ENCODE measurements around the gene CENPT.
"Not testable (repeated sequence)": the region's sequence is repeated elsewhere in the genome, so short reads cannot be mapped to it uniquely, and the experiment has no call there.

The CENPT gene

DNA sequence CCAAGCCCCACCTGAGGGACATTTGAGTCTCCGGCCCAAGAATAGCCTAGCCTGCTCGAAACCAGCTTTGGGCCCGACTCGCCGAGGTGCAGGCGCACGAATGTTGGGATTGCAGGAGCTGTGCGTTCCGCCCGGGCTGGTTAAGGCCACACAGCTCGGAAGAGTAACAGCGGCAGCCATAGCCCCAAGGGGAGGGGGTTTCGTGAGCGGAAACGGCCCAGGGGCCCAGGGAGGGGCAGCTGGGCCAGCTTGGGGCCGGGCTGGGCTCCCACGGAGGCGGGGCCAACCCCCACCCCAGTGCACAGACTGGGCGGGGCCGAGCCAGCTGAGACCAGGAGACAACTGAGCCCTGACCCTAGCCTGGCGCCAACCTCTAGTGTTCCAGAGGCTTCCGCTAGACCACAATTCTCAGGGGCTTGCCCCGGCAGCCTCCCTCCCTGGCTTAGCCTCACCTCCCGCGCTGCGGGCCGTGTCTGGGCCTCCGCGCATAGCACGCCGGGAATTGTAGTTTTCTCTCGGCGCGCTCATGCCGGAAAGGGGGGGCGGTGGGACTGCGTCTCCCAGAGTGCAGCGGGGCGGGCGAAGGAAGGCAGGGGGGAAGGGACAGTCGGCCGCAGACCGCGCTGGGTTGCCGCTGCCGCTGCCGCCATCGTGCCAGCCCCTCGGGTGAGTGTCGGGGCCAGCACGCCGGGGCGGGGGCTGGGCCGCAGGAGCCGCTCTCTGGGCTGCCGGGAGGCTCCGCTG, 1.0 kb downstream of the CENPT start, which contains the start of gene NUTF2:
Gene NUTF2, plus strand, starts transcription at position 614 of the 744 bp plus-strand sequence. CDS start 18,198 bp downstream, outside the sequence.
- DNase-seq (ENCODE audit: low read depth, low spot score) = peak; percentile 82

- DNase-seq (ENCODE audit: low read depth, low spot score) = no peak
These were observed 1.5 kb downstream of the CENPT start for GRCh38 chr16:67846063-67846319.

GRCh38 chr16:67845291-67846062, 2.0 kb downstream of the CENPT start:
- DNase-seq (ENCODE audit: low read depth, low spot score) = no peak

GRCh38 chr16:67844497-67844896, 3.0 kb downstream of the CENPT start:
- no peak for DNase-seq (ENCODE audit: low read depth, low spot score)

DNA sequence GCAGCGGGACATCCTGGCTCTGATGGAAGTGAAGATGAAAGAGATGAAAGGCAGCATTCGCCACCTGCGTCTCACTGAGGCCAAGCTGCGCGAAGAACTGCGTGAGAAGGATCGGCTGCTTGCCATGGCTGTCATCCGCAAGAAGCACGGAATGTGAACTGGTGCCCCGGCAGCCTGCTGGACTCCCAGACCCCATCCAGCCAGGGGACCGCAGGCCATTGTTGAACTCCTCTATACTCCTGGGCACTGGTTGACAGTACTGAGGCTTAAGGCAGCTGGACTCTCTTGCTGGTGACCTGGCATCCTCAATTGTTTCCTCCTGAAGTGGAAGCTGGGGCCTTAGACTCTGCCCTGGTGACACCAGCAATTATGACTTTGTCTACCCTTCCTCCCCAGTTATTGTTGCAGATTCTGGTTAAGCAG, 4.1 kb downstream of the CENPT start:
- DNase-seq (ENCODE audit: low read depth, low spot score) = no peak

GRCh38 chr16:67842509-67843342, 4.8 kb downstream of the CENPT start:
- DNase-seq (ENCODE audit: low read depth, low spot score) = no peak

DNA sequence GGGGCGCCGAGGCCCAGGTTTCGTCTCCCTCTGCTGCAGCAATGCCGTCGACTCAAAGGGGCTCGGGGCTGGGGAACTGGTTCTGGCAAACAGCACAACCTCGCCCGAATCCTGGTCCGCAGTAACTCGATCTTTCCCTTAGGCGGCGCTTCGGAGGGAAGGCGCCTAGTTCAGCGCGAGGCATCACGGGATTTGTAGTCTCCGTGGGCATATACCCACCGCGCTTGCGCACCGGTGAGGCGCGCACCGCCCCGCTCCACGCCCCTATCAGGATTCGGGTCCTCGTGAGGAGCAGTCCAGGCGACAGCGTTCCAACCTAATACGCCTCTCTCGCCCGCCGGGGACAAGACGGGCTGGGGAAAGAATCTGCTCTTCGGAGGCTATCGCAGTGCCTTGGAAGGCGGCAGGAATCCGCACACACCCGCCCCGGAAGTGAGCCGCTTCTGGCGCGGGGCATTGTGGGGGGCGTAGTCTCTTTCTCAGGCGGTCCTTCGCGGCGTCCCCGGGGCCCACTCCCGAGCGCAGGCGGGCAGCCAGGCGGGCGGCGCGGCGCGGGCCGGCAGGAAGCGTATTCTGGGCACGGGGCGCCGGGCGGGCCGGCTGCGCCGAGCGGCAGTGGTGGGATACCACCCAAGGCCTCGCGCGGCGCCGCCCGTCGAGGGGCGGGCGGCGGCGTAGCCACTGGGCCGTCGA, 5.5 kb downstream of the CENPT start, which contains the start of gene THAP11:
Gene THAP11, plus strand, starts transcription at position 505 of the 693 bp plus-strand sequence. CDS start 235 bp downstream, outside the sequence.
- DNase-seq (ENCODE audit: low read depth, low spot score) = peak; percentile 87

DNA sequence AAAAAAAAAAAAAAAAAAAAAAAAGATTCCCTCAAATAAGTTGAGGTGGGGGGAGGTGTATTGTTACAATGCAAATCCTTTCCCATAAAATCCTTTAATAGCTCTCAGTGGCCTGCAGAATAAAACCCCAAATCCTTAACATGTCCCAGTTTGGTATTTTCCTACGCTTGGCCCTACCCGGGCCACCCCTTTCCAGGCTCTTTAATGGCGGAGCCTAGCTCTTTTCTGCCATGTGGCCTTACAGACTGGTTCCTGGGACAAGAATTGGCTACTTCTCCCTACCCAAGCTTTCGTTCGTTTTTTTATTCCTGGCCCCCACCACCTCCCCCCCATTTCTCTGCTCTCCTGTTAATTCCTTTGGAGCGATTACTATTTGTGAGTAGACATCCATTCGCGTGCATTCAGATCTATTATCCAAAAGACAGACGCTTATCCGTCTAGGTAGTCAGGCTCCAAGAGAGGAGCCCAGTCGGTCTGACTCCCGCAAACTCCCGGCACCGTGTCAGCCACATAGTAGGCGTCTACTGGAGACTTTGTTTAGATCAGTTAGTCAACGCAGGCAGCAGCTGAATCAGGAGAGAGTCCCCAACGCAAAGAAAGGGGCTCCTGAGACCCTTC, 6.2 kb downstream of the CENPT start:
- DNase-seq (ENCODE audit: low read depth, low spot score) = no peak

GRCh38 chr16:67837811-67838210, 9.7 kb downstream of the CENPT start:
- DNase-seq (ENCODE audit: low read depth, low spot score) = no peak

DNA sequence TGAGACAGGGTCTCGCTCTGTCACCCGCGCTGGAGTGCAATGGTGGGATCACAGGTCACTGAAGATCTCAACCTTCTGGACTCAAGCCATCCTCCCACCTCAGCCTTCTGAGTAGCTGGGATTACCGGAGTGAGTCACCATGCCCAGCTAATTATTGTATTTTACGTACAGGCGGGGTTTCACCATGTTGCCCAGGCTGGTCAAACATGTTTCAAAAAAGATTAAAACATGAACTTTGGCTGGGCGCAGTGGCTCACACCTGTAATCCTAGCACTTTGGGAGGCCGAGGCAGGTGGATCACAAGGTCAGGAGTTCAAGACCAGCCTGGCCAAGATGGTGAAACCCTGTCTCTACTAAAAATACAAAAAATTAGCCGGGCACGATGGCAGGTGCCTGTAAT, 10.3 kb downstream of the CENPT start:
- DNase-seq (ENCODE audit: low read depth, low spot score) = not testable (repeated sequence)

DNA sequence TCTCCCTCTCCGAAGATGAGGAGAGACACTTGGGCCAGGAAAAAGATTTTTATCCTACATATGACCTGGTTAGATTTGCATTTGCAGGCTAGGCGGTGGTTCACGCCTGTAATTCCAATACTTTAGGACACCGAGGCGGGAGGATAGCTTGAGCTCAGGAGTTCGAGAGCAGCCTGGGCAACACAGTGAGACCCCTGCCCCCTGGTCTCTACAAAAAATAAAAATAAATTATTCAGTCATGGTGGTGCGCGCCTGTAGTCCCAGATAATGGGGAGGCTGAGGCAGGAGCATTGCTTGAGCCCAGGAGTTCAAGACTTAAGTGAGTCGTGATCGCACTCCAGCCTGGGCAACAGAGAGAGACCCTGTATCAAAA, 13.3 kb downstream of the CENPT start:
- DNase-seq (ENCODE audit: low read depth, low spot score) = no peak

GRCh38 chr16:67833415-67834241, 13.9 kb downstream of the CENPT start:
- DNase-seq (ENCODE audit: low read depth, low spot score) = peak; percentile 72

GRCh38 chr16:67833030-67833414, 14.5 kb downstream of the CENPT start:
- no peak for DNase-seq (ENCODE audit: low read depth, low spot score)

DNA sequence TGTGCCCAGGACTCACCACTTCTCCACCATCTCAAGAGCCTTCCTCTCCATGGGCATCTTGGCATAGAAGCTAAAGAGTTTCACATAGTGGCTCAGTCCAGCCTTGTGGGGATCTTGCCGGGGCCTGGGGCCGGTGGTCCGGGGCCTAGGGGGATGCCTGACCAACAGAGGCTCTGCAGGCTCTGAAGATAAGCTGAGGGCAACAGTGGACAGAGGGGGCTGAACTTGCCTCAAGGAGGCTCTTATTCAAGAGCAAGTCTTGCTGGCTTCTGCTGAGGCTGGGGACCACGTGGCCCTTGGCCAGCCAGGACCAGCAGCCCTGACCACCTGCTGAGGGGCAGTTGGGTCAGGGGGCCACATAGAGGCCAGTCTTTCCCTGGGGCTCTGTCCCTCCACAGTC, 18.8 kb downstream of the CENPT start:
- DNase-seq (ENCODE audit: low read depth, low spot score) = no peak

DNA sequence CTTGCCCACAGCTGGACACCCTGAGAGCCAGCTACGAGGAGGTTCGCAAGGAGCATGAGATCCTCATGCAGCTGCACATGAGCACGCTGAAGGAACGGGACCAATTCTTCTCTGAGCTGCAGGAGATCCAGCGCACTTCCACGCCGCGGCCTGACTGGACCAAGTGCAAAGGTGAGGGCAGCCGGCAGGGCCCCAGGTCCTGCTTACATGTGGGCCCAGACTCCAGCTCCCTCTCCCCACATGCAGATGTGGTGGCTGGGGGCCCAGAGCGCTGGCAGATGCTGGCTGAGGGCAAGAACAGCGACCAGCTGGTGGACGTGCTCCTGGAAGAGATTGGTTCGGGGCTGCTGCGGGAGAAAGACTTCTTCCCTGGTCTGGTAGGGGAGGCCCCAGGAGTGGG, 21.6 kb downstream of the CENPT start:
- no peak for DNase-seq (ENCODE audit: low read depth, low spot score)

- no peak for DNase-seq (ENCODE audit: low read depth, low spot score)
These were observed 22.4 kb downstream of the CENPT start for GRCh38 chr16:67825119-67825518.

DNA sequence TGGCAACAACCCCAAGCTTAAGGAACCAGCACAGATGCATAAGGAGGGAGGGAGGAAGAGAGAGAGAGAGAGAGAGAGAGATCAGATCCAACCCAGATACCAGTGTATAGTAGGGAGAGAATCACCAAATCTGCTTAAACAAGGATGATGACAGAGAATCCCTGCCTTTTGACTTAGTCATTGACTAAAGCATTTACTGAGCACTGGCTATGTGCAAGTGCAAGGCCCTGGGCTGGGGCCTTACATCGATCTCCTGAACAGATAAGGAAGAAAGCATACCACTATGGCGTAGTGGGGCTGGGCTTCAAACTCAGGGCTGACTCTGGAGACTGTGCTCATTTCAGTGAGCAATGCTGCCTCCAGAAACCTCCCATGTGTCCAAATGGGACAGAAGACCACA, 25.0 kb downstream of the CENPT start:
- DNase-seq (ENCODE audit: low read depth, low spot score) = no peak

GRCh38 chr16:67820608-67821259, 26.8 kb downstream of the CENPT start:
- DNase-seq (ENCODE audit: low read depth, low spot score) = no peak

- no peak for DNase-seq (ENCODE audit: low read depth, low spot score)
These were observed 32.9 kb downstream of the CENPT start for GRCh38 chr16:67814567-67814966.

- DNase-seq (ENCODE audit: low read depth, low spot score) = no peak
These were observed 35.6 kb downstream of the CENPT start for GRCh38 chr16:67811899-67812298.
